ENCODE data around the gene OTOP3.

OTOP3 gene

GRCh38 chr17:74939534-74939933 lies 3.8 kb downstream of the OTOP3 start:
- TF ChIP-seq RAD21 (IDR thresholded peaks at IDR 0.05; ENCODE audit: low read depth) (no peak), EGR1 (IDR thresholded peaks at IDR 0.05) (no peak), FOXM1 (IDR thresholded peaks at IDR 0.05; ENCODE audit: borderline replicate concordance, low read depth) (no peak), EP300 (IDR thresholded peaks at IDR 0.05; ENCODE audit: borderline replicate concordance) (no peak), TEAD4 (IDR thresholded peaks at IDR 0.05) (no peak), USF1 (IDR thresholded peaks at IDR 0.05) (no peak), REST (IDR thresholded peaks at IDR 0.05; ENCODE audit: low read depth) (no peak), CREB1 (IDR thresholded peaks at IDR 0.05; ENCODE audit: low read depth) (no peak), NFIC (IDR thresholded peaks at IDR 0.05) (no peak), TCF12 (IDR thresholded peaks at IDR 0.05; ENCODE audit: low read depth) (no peak), YY1 (IDR thresholded peaks at IDR 0.05; ENCODE audit: low read depth) (no peak), TAF1 (IDR thresholded peaks at IDR 0.05; ENCODE audit: low read depth) (no peak)

DNA sequence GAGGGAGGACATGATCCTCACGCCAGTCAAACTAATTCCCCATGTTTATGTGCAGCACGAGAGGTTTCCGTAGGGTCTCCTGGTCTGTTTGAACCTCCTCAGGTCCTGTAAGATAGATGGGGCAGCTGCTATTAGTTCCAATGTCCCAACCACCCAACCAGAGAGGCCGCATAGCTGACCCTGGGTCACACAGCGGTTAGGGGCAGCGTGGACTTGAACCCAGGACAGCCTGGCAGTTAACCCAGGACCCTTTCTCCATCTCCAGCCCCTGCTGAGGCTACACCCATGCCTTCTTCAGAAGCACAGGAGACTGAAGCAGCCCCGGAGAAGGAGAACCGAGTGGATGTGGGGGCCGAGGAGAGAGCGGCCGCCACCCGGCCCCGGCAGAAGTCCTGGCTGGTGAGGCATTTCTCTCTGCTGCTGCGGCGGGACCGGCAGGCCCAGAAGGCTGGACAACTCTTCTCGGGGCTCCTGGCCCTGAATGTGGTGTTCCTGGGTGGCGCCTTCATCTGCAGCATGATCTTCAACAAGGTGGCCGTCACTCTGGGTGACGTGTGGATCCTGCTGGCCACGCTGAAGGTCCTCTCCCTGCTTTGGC lies 5.5 kb downstream of the OTOP3 start:
- TF ChIP-seq FOXM1 (IDR thresholded peaks at IDR 0.05; ENCODE audit: borderline replicate concordance, low read depth) (no peak), TEAD4 (IDR thresholded peaks at IDR 0.05) (no peak), MAX (IDR thresholded peaks at IDR 0.05) (no peak; the same call in 1 of the 2 replicates), TAF1 (IDR thresholded peaks at IDR 0.05; ENCODE audit: low read depth) (no peak), TCF12 (IDR thresholded peaks at IDR 0.05; ENCODE audit: low read depth) (no peak), REST (IDR thresholded peaks at IDR 0.05; ENCODE audit: low read depth) (no peak), EP300 (IDR thresholded peaks at IDR 0.05; ENCODE audit: borderline replicate concordance) (no peak), YY1 (IDR thresholded peaks at IDR 0.05; ENCODE audit: low read depth) (no peak), CEBPB (IDR thresholded peaks at IDR 0.05) (no peak), EGR1 (IDR thresholded peaks at IDR 0.05) (no peak), NFIC (IDR thresholded peaks at IDR 0.05) (no peak), CREB1 (IDR thresholded peaks at IDR 0.05; ENCODE audit: low read depth) (no peak), RAD21 (IDR thresholded peaks at IDR 0.05; ENCODE audit: low read depth) (no peak), USF1 (IDR thresholded peaks at IDR 0.05) (no peak), ZBTB7A (IDR thresholded peaks at IDR 0.05; ENCODE audit: low read depth) (no peak)

GRCh38 chr17:74943808-74944522 lies 8.3 kb downstream of the OTOP3 start:
- TF ChIP-seq REST (IDR thresholded peaks at IDR 0.05; ENCODE audit: low read depth): no peak
- TF ChIP-seq NFIC (IDR thresholded peaks at IDR 0.05): no peak
- no peak for TF ChIP-seq ZBTB7A (IDR thresholded peaks at IDR 0.05; ENCODE audit: low read depth)
- no peak for TF ChIP-seq FOXM1 (IDR thresholded peaks at IDR 0.05; ENCODE audit: borderline replicate concordance, low read depth)
- no peak for TF ChIP-seq TAF1 (IDR thresholded peaks at IDR 0.05; ENCODE audit: low read depth)
- TF ChIP-seq USF1 (IDR thresholded peaks at IDR 0.05): no peak
- no peak for TF ChIP-seq CREB1 (IDR thresholded peaks at IDR 0.05; ENCODE audit: low read depth)
- no peak for TF ChIP-seq RAD21 (IDR thresholded peaks at IDR 0.05; ENCODE audit: low read depth)
- no peak; the same call in 1 of the 2 replicates for TF ChIP-seq EP300 (IDR thresholded peaks at IDR 0.05; ENCODE audit: borderline replicate concordance)
- no peak for TF ChIP-seq CEBPB (IDR thresholded peaks at IDR 0.05)
- no peak for TF ChIP-seq EGR1 (IDR thresholded peaks at IDR 0.05)
- peak; percentile 56; the same call in 1 of the 2 replicates for TF ChIP-seq TEAD4 (IDR thresholded peaks at IDR 0.05)
- peak; percentile 53 for TF ChIP-seq TCF12 (IDR thresholded peaks at IDR 0.05; ENCODE audit: low read depth)
- no peak for TF ChIP-seq YY1 (IDR thresholded peaks at IDR 0.05; ENCODE audit: low read depth)
- TF ChIP-seq MAX (IDR thresholded peaks at IDR 0.05): no peak

Measured in Ishikawa (cell line).